Kidney epithelial cell (primary cell): Measurements from ENCODE around the gene SOCS7. TPM values are rescaled to one million over a fixed set of nuclear protein-coding genes. Genes with fewer than 3 reads are reported as not detected.
"Not testable (repeated sequence)": the region's sequence is repeated elsewhere in the genome, so short reads cannot be mapped to it uniquely, and the experiment has no call there.

Experiments used
- DNase-seq: peaks from one replicate; pipeline ENCODE4 v3.0.0-alpha.2; 2010; ENCODE audit warnings: low read depth
- H3K27me3 ChIP-seq: 2 replicates; pipeline ENCODE4 v1.6.0; 2011; ENCODE audit warnings: low read length; ENCODE audit not compliant: control insufficient read depth, insufficient read depth
- H3K36me3 ChIP-seq: 2 replicates; pipeline ENCODE4 v1.5.1; 2011; ENCODE audit warnings: low read length; ENCODE audit not compliant: control insufficient read depth, insufficient read depth
- H3K4me3 ChIP-seq: 2 replicates; pipeline ENCODE4 v1.5.1; 2011; ENCODE audit warnings: low read depth, mild to moderate bottlenecking, control low read depth, low read length
- CTCF ChIP-seq: IDR thresholded peaks from 2 replicates; pipeline ENCODE4 v1.5.1; 2011; ENCODE audit warnings: mild to moderate bottlenecking, moderate library complexity, low read length, control low read depth, inconsistent platforms; ENCODE audit not compliant: insufficient read depth, poor library complexity, severe bottlenecking
- total RNA-seq: library from RNA; depleted of rRNA; stranded (reverse); fragments of >200 nt; gene quantifications from 2 replicates; pipeline ENCODE4 v1.2.3, GENCODE V29; 2015

SOCS7 gene
- total RNA-seq, 1 donor from 2014 or later, result 24.3 TPM

GRCh38 chr17:38430822-38431221, 79.2 kb downstream of the SOCS7 start:
- TF ChIP-seq CTCF, result no peak
- DNase-seq, result no peak
- no peaks in the 10 kb centered on the region for H3K27me3 ChIP-seq
- H3K36me3 ChIP-seq, result no peaks in the 10 kb centered on the region
- H3K4me3 ChIP-seq, result no peak overlapping the region

GRCh38 chr17:38431346-38432145, 79.9 kb downstream of the SOCS7 start:
- H3K4me3 ChIP-seq, result no peak overlapping the region
- no peak for TF ChIP-seq CTCF
- DNase-seq, result no peak
- no peaks in the 10 kb centered on the region for H3K27me3 ChIP-seq
- H3K36me3 ChIP-seq, result no peaks in the 10 kb centered on the region

GRCh38 chr17:38434178-38434665, 82.6 kb downstream of the SOCS7 start:
- H3K27me3 ChIP-seq, result no peaks in the 10 kb centered on the region
- no peak for TF ChIP-seq CTCF
- no peaks in the 10 kb centered on the region for H3K36me3 ChIP-seq
- no peak overlapping the region for H3K4me3 ChIP-seq
- no peak for DNase-seq

- no peak for TF ChIP-seq CTCF
- Histone ChIP-seq H3K4me3 (no peak overlapping the region), H3K27me3 (no peaks in the 10 kb centered on the region), H3K36me3 (no peaks in the 10 kb centered on the region)
- DNase-seq, result no peak
Measured at GRCh38 chr17:38435795-38436194, 84.2 kb downstream of the SOCS7 start.

- no peak for DNase-seq
- no peak for TF ChIP-seq CTCF
- Histone ChIP-seq H3K27me3 (no peaks in the 10 kb centered on the region), H3K4me3 (no peak overlapping the region), H3K36me3 (peaks cover 2% of the 10 kb centered on the region)
Measured at GRCh38 chr17:38436386-38436785, 84.7 kb downstream of the SOCS7 start.

- not testable (repeated sequence) for H3K36me3 ChIP-seq, DNase-seq, H3K27me3 ChIP-seq, H3K4me3 ChIP-seq
Measured at GRCh38 chr17:38437313-38437712, 85.7 kb downstream of the SOCS7 start.
